Motor neuron (in vitro differentiated cells): ENCODE results near the gene CENPO. TPM values are rescaled to one million over a fixed set of nuclear protein-coding genes. Genes with fewer than 3 reads are reported as not detected.

Experiments used
- ATAC-seq, 8 experiments: fragments of 200-7000 bp; cut with Tn5 transposase; replicated peaks in 6 of 8; 2 replicates each; pipeline ENCODE4 v1.8.0; 2021; ENCODE audit warnings: mild to moderate bottlenecking in 8 of 8, moderate library complexity in 8 of 8
- H3K27ac ChIP-seq, 2 donors: fragments of 250-450 bp; sonication (Bioruptor Pico); 2 replicates each; pipeline ENCODE4 v1.9.0; 2021; ENCODE audit warnings: antibody characterized with exemption in 2 of 2, mild to moderate bottlenecking in 2 of 2, moderate library complexity in 1 of 2
- H3K4me1 ChIP-seq, 2 donors: fragments of 250-450 bp; sonication (Bioruptor Pico); replicated peaks in 1 of 2; 2 replicates each; pipeline ENCODE4 v1.6.1; 2021; ENCODE audit warnings: antibody characterized with exemption in 2 of 2, mild to moderate bottlenecking in 2 of 2, moderate library complexity in 1 of 2
- H3K4me3 ChIP-seq, 5 donors: fragments of 250-450 bp; sonication (Bioruptor Pico); 2 replicates each; pipeline ENCODE4 v1.9.0; 2021; ENCODE audit warnings: antibody characterized with exemption in 5 of 5, mild to moderate bottlenecking in 5 of 5, moderate library complexity in 4 of 5
- WGBS, 10 experiments: fragments of 450-650 bp; shearing (Covaris generic); methylation state at CpG; one replicate each; pipeline ENCODE4 v1.0.0; 2022; 5-methylcytosine and 5-hydroxymethylcytosine counted together
- in situ Hi-C, 9 experiments: fragments of 400-800 bp; cut with MboI; loops; one replicate each; pipeline ENCODE4 v1.15.0; 2021; ENCODE audit warnings: low sequenced_read_pairs in 9 of 9, low pct_unique_long_range_greater_than_20kb in 2 of 9; ENCODE audit not compliant: unreplicated experiment in 9 of 9
- total RNA-seq, 8 experiments: library from RNA; unstranded; fragments of 300-600 nt; gene quantifications; 2 replicates each; pipeline versions ENCODE4 v1.2.3 to v1.2.4, GENCODE V29; 2022

Gene CENPO
- total RNA-seq, 8 experiments from 2014 or later = 4.8 to 35.0 (median 6.7) TPM

- ATAC-seq = no peak
- H3K4me3 ChIP-seq = no peak overlapping the region
- WGBS, 10 experiments = 82 to 100% (median 99%) methylated on average over 1 to 9 of the region's 11 CpGs; no CpG with 5 or more reads in 2 of the 10 experiments
- in situ Hi-C loops = no loop called here
- H3K27ac ChIP-seq = no peak overlapping the region
- peaks cover 0 to under 1% of the 10 kb centered on the region in 2 donors for H3K4me1 ChIP-seq
Observed at GRCh38 chr2:24861500-24861899, 68.3 kb downstream of the CENPO start.

- Histone ChIP-seq H3K27ac (no peak overlapping the region), H3K4me1 (no peaks in the 10 kb centered on the region), H3K4me3 (no peak overlapping the region)
- 80 to 100% (median 90%) methylated on average over 1 to 3 of the region's 3 CpGs; no CpG with 5 or more reads in 3 of the 10 experiments for WGBS, 10 experiments
- in situ Hi-C loops = no loop called here
- ATAC-seq = no peak
Observed at GRCh38 chr2:24863641-24864040, 70.4 kb downstream of the CENPO start.

- in situ Hi-C loops = no loop called here
- ATAC-seq = no peak
- WGBS, 10 experiments = 80 to 100% (median 90%) methylated on average over 1 to 6 of the region's 6 CpGs
Observed at GRCh38 chr2:24866946-24867345, 73.7 kb downstream of the CENPO start.

GRCh38 chr2:24870440-24870839 is 77.2 kb downstream of the CENPO start:
- in situ Hi-C loops = no loop called here
- Histone ChIP-seq H3K27ac (no peak overlapping the region), H3K4me1 (no peaks in the 10 kb centered on the region), H3K4me3 (no peak overlapping the region)
- WGBS, 10 experiments = 80 to 100% methylated on average over 1 of the region's 5 CpGs; no CpG with 5 or more reads in 8 of the 10 experiments
- ATAC-seq = no peak

More at GRCh38 chr2:24866946-24867345, 73.7 kb downstream of the CENPO start:
- no peaks in the 10 kb centered on the region for H3K4me1 ChIP-seq
- no peak overlapping the region for H3K4me3 ChIP-seq
- H3K27ac ChIP-seq = no peak overlapping the region

GRCh38 chr2:24870891-24871705 is 77.9 kb downstream of the CENPO start:
- in situ Hi-C loops = no loop called here
- Histone ChIP-seq H3K4me3 (no peak overlapping the region), H3K4me1 (no peaks in the 10 kb centered on the region), H3K27ac (no peak overlapping the region)
- WGBS, 10 experiments = 78 to 100% (median 92%) methylated on average over 1 to 15 of the region's 16 CpGs
- no peak for ATAC-seq

GRCh38 chr2:24871852-24872333 is 78.7 kb downstream of the CENPO start:
- 40 to 100% (median 88%) methylated on average over 1 to 11 of the region's 12 CpGs; no CpG with 5 or more reads in 1 of the 10 experiments for WGBS, 10 experiments
- Histone ChIP-seq H3K27ac (no peak overlapping the region), H3K4me1 (no peaks in the 10 kb centered on the region), H3K4me3 (no peak overlapping the region)
- ATAC-seq = peak in 1 of 8 experiments; percentile 56
- in situ Hi-C loops = no loop called here

Other genes starting within 250 kb of the CENPO start
- gene PTRHD1, start within 50 bp of the CENPO start, total RNA-seq = 10 to 100 TPM; 21.4 to 44.8 (median 27.2) TPM
- 10 to 100 TPM; 10.2 to 91.3 (median 20.6) TPM for gene ADCY3, start 126.8 kb downstream of the CENPO start, total RNA-seq
- gene DNAJC27, start 178.5 kb downstream of the CENPO start, total RNA-seq = 10 to 100 TPM in 3 of 8 experiments, 1 to 10 TPM in 5; 5.2 to 12.5 (median 8.1) TPM
- gene EFR3B, start 248.7 kb downstream of the CENPO start, total RNA-seq = 10 to 100 TPM; 12.3 to 30.7 (median 21.1) TPM